GM21528 (cell line): ENCODE results near the gene STRA6.

Experiments
- ATAC-seq: cut with Tn5 transposase; IDR thresholded peaks from one replicate; pipeline ENCODE4 v1.9.1; 2021; ENCODE audit warnings: mild to moderate bottlenecking, moderate library complexity; ENCODE audit not compliant: unreplicated experiment, low FRiP score

The STRA6 gene

DNA sequence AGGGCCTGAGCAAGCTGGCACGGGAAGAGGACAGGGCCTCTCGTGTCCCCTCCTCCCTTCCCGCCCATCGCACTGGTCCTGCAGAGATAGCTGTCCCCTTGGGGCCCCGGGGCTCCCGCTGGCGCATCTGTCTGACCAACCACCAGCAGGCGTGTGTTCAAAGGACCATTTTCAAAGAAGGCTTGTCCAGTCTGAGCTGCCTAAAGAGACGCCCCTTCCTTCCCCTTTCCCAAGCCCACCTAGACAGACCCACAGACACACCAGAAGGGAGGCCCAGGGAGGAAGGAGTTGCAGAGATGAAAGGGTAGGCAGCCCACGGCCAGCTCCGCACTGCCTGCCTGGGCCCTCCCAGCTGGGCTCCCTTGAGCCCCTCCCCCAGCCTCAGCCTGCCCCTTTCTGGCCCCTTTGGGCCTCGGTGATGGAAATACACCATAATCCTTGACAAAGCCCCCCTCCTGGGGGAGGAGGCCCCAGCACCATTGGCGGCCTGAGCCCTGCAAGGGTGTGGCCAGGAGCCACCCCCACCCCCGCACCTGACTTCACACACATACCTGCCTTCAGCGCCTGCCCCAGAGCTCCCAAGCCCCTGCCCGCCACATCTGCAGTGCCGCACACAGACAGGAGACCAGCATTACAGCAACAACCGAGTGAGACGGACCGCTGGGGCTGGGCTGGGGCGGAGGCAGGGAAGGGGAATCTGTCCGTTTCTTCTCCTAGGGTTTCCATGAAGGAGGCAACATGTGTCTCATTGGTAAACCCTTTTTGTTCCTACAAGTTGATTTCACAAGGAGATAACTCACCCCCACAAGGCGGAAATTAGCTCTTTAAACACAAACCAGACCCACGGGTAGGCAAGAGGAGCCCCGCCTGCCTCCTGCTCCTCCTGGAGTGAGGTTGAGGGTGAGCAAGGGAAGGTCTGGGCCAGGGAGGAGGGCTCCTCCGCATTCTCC, at the start of gene STRA6:
TSS of gene STRA6 (minus strand) at position 336 of the 950 bp plus-strand sequence. CDS start 520 bp downstream, outside the sequence.
- no peak for ATAC-seq

- ATAC-seq: no peak
Observed at GRCh38 chr15:74252291-74252690, 49.7 kb upstream of the STRA6 start.

GRCh38 chr15:74251131-74251811, 48.7 kb upstream of the STRA6 start:
- ATAC-seq: no peak

DNA sequence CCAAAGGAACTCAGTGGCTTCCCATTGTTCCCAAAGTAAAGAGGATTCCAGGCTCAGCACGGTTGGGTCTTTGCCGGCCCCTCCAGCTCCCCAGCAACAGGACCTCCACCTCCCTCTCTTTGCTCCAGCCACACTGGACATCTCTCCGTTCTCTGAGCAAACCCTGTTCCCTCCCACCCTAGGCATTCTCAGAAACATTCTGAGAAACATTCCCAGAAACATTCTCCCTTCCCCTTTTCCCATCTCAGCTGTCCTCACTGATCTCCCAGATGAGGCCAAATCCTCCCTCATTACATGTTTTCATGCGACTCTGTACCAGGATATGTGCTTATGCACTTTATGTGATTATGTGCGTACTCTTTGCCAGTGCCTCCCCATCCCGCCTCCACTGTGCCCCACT, 47.7 kb upstream of the STRA6 start:
- ATAC-seq: no peak

DNA sequence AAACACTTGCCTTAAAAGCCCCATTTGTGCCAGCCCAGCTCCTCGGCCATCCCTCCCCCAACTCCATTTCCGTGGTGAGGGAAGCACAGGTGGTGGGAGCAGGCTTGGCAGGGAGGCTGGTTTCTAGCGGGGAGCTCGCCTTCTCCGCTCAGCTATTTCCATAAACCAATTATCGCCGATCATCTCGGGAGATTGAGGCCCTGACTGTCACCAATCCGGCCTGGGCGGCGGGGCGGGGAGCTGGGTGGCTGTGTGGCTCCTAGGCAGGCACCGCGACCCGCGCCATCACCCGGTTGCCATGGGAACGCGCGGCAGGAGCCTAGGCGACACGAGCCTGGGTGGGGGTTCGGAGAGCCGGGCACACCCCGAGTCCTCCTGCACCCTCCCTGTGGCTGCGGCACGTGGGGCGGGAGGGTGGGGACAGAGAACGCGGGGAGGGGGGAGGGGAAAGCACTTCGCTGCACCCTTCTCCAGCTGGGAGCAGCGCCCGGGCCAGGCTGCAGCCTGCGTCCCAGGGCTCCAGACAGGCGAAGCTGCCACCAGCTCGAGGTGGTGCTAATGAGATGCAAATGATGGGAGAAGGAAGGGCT, 42.9 kb upstream of the STRA6 start:
- no peak for ATAC-seq

DNA sequence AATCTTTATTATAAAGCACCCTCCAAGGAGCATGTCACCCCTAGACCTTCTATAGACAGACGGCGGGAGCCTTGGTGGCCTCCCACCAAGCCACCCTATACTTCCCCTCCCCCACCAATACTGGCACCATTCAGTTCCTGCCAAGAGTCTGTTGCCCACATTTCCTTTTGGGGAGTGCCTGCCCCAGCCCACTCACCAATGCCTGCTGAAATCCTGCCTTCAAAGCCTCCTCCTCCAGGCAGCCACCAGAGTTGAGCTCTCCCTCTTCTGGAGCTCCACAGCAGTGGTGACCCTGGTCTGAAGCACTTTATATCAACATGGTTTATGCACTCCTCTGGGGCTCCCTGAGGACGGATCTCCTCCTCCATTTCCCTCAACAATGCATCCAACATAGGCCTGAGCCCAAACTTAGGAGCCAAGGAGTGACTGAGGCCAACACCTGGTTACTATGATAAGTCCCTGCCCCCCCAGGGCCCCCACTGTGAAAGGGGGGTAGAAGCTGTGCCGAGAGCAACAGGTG, 42.3 kb upstream of the STRA6 start:
- ATAC-seq: no peak

GRCh38 chr15:74243431-74243830, 40.8 kb upstream of the STRA6 start:
- ATAC-seq: no peak

GRCh38 chr15:74242441-74243185, 40.0 kb upstream of the STRA6 start:
- ATAC-seq: no peak

DNA sequence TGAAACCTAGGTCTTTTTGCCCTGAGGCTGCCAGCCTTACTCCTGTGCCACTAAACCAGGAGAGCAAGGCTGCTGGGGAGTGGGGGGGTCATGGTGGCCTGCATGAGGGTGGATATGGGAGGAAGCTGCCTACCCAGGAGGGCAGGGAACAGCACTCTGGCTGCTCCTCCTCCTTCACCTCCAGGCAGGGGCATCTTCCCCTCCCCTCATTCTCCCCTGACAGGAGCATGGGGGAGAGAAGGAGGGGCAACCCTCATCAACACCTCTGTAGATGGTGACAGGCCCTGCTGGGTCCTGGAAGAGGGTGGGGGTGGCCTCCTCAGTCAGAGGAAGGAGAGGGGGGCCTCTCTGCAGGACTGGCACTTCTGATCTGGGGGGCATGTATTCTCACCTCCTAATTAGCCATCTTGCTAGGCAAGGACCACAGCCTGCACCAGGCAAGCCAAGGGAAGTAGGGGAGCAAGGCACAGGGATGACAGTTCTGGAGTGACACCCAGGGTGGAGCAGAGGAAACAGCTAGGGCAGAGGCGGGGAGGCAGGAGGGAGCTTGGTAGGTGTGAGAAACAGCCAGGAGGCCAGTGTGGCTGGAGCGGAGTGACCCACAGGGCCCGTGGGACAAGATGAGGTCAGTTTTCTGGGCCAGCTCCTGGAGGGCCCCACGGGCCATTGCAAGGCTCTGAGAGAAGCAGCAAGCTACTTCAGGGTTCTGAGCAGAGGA, 38.5 kb upstream of the STRA6 start:
- ATAC-seq: no peak

- no peak for ATAC-seq
Observed at GRCh38 chr15:74240002-74240568, 37.5 kb upstream of the STRA6 start.

DNA sequence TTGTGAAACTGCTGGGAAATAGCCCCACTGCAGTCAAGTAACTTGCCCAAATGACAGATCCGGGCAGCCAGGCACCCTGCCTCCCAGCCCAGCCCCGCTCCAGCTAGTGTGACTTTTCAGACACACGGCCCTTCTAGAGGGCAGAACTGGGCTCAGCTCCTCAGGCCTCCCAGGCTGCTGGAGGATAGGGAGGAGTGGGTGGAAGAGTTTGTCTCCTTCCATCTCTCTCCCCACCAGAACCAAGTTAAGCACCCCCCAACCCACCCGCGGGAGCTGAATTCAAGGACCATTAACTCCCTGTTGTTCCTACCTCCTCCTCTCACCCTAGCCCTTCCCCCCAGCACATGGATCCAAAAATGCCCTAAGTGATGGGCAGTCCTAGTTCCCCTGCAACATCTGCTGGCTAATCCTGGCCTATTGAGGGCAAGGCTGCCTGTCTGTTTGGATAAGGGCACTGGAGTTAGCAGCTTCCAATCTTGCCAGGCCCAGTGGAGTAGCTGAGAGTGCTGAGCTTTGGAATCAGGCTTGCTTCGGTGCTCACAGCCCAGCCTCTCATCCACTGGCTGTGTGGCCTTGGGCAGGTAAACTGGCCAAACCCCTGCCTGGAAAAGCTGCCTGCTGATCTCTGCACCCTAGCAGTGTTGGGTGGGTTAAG, 36.6 kb upstream of the STRA6 start:
- ATAC-seq: no peak

DNA sequence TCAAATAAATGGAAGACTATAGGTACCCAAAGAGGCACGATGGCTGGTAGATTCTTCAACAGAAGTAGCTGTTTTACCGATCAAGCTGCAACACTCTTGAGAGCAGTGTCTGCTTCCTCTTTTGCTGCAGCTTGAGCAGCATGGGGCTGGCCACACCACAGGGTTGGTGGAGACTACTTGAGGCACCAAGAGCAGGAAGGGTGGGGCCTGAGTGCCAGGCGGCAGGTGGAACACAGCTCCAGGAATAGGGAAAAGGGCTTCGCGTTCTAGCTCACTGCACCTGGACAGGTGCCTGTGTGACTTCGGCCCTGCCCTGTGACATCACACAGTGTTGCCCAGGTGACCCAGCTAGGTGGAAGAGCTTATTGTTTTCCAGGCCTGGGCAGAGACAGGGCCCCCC, 33.4 kb upstream of the STRA6 start, which contains the start of gene CCDC33:
TSS of gene CCDC33 (plus strand) at position 365 of the 400 bp plus-strand sequence. CDS start 394 bp downstream, outside the sequence.
- ATAC-seq: no peak

DNA sequence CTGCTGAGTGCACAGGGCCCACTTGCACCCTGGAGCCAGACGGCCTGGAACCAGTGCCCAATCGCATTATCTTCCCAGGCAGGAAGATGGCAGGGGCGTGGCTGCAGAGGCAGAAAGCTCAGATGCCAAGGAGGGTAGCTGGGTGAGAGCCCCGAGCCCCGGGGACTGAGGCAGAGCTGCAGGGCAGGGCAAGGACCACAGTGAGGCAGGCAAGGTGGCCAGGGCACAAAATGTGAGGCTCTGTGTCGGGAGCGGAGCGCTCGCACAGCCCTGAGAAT, 31.9 kb upstream of the STRA6 start:
- no peak for ATAC-seq

DNA sequence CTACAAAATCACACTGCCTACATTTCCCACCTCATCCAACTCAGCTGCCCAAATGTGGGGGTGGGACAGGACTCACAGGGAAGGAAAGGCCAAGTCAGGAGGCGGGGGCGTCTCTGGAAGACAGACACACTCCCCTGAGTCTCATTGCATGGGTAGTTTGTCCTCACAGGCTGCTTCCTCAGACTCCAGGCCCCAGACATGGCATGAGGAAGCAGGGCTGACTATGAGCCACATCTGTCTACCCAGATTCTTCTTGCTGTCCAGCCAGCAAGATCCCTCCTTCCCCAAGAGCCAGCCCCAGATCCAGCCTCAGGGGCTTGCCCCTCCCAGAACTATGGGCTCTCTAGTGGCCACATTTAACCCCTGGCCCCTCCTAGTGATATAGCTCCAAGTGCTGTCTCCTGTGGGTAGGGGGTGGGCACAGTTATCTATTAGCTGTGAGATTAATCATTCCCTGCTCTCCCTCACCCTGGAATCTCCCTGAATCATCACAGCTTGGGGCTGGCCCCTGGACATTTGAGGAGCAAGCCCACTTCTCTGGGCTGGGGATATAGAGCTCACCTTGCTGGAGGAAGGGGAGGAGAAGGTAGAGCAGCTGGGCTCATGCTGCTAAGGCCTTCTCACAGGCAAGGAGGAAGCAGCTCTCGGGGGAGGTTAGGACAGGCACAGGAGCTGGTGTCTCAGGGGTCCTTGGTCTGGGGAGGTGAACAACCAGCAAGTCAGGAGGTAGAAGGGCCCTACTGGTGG, 31.4 kb upstream of the STRA6 start:
- no peak for ATAC-seq

DNA sequence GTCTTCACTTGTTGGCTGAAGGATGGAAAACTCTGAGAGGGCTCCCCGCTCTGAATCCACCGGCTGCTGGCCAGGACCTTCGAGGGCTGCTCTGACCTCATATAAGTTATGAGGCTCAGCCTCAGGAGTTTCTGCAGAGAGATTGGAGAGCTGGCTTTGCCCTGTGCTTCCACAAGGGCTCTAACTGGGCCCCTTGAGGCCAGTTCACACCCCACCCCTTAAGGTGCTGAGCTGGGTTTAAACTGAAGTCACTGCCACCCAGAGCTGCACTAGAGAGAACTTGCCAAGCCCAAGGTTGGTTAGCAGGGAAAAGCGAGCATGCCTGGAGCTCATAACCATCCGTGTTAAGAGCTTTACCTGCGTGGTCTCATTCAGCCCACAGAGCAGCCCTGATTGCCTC, 30.8 kb upstream of the STRA6 start:
- no peak for ATAC-seq

GRCh38 chr15:74231475-74231874, 28.9 kb upstream of the STRA6 start:
- ATAC-seq: no peak

- ATAC-seq: no peak
Observed at GRCh38 chr15:74229686-74230085, 27.1 kb upstream of the STRA6 start.

- ATAC-seq: no peak
Observed at GRCh38 chr15:74228723-74229081, 26.1 kb upstream of the STRA6 start.
